HG02870 (cell line): ENCODE data around the gene PGAP3.

Experiments used
- ATAC-seq: cut with Tn5 transposase; IDR thresholded peaks from one replicate; pipeline ENCODE4 v1.9.1; 2021; ENCODE audit warnings: mild to moderate bottlenecking, moderate library complexity; ENCODE audit not compliant: unreplicated experiment

PGAP3 gene

GRCh38 chr17:39639566-39640458 is 48.0 kb downstream of the PGAP3 start:
- no peak for ATAC-seq

- ATAC-seq: no peak
Measured at GRCh38 chr17:39639043-39639442, 48.8 kb downstream of the PGAP3 start.

- ATAC-seq: no peak
Measured at GRCh38 chr17:39638317-39638716, 49.5 kb downstream of the PGAP3 start.

- ATAC-seq: peak; percentile 72
Measured at GRCh38 chr17:39636927-39637736, 50.7 kb downstream of the PGAP3 start, which contains the start of gene STARD3. STARD3 (plus strand) TSS chr17:39637144; CDS start chr17:39653532, 16,388 bp downstream.

- ATAC-seq: peak; percentile 10
Measured at GRCh38 chr17:39636587-39636926, 51.3 kb downstream of the PGAP3 start.

- ATAC-seq: no peak
Measured at GRCh38 chr17:39635614-39636176, 52.2 kb downstream of the PGAP3 start.

GRCh38 chr17:39634384-39634871 is 53.4 kb downstream of the PGAP3 start:
- ATAC-seq: no peak

- no peak for ATAC-seq
Measured at GRCh38 chr17:39633570-39634183, 54.2 kb downstream of the PGAP3 start.

- no peak for ATAC-seq
Measured at GRCh38 chr17:39632153-39632941, 55.5 kb downstream of the PGAP3 start.

GRCh38 chr17:39631403-39631802 is 56.5 kb downstream of the PGAP3 start:
- no peak for ATAC-seq

GRCh38 chr17:39629898-39630297 is 58.0 kb downstream of the PGAP3 start:
- ATAC-seq: no peak

- ATAC-seq: no peak
Measured at GRCh38 chr17:39629494-39629880, 58.4 kb downstream of the PGAP3 start.

- ATAC-seq: no peak
Measured at GRCh38 chr17:39628655-39629493, 59.0 kb downstream of the PGAP3 start.

GRCh38 chr17:39627712-39628516 is 59.9 kb downstream of the PGAP3 start:
- ATAC-seq: no peak

GRCh38 chr17:39627047-39627711 is 60.7 kb downstream of the PGAP3 start:
- ATAC-seq: no peak

GRCh38 chr17:39626171-39627046 is 61.4 kb downstream of the PGAP3 start, which contains the start of gene PPP1R1B:
PPP1R1B (plus strand) TSS chr17:39626952; CDS start chr17:39627393, 441 bp downstream.
- ATAC-seq: no peak
